DND-41 (cell line): ENCODE measurements around the gene CELA2A.
A peak's percentile ranks its signal among the peaks of the same experiment; 100 is the strongest.

Experiments used
- ATAC-seq: fragments of 200-7000 bp; cut with Tn5 transposase; 3 replicates; pipeline ENCODE4 v1.9.1; 2021; ENCODE audit warnings: low read depth; ENCODE audit not compliant: insufficient read depth
- DNase-seq: peaks from one replicate; pipeline ENCODE4 v3.0.0-alpha.2; 2020
- H2AFZ ChIP-seq: 2 replicates; pipeline ENCODE4 v1.6.0; 2012; ENCODE audit warnings: low read depth, low read length
- H3K27ac ChIP-seq: 2 replicates; pipeline ENCODE4 v1.5.1; 2012; ENCODE audit warnings: low read length, inconsistent platforms
- H3K27me3 ChIP-seq: fragments of 200-600 bp; sonication (generic); 2 replicates; pipeline ENCODE4 v1.6.0; 2012; ENCODE audit warnings: low read length, mild to moderate bottlenecking, inconsistent platforms; ENCODE audit not compliant: insufficient read depth, poor library complexity
- H3K36me3 ChIP-seq: 2 replicates; pipeline ENCODE4 v1.5.1; 2012; ENCODE audit warnings: low read length, inconsistent platforms; ENCODE audit not compliant: insufficient read depth
- H3K4me1 ChIP-seq: 2 replicates; pipeline ENCODE4 v1.5.1; 2012; ENCODE audit warnings: mild to moderate bottlenecking, low read length; ENCODE audit not compliant: insufficient read depth
- H3K4me2 ChIP-seq: 2 replicates; pipeline ENCODE4 v1.6.0; 2012; ENCODE audit warnings: mild to moderate bottlenecking, moderate library complexity, low read length, inconsistent platforms; ENCODE audit not compliant: insufficient read depth
- H3K4me3 ChIP-seq, 2 experiments: fragments of 200-600 bp in 1 of 2; shearing (Covaris generic) in 1 of 2; 2 replicates each; pipeline ENCODE4 v1.5.1; 2012 to 2016; ENCODE audit warnings: inconsistent platforms in 2 of 2, low read length in 2 of 2, mild to moderate bottlenecking in 2 of 2, low read depth in 1 of 2, moderate library complexity in 1 of 2
- H3K79me2 ChIP-seq: 2 replicates; pipeline ENCODE4 v1.6.0; 2012; ENCODE audit warnings: low read length, inconsistent platforms; ENCODE audit not compliant: insufficient read depth
- H3K9ac ChIP-seq: 2 replicates; pipeline ENCODE4 v1.6.0; 2012; ENCODE audit warnings: low read depth, mild to moderate bottlenecking, inconsistent platforms, low read length, moderate library complexity
- H3K9me3 ChIP-seq: 2 replicates; pipeline ENCODE4 v1.5.1; 2012; ENCODE audit warnings: low read length, moderate library complexity, mild to moderate bottlenecking, inconsistent platforms; ENCODE audit not compliant: insufficient read depth, severe bottlenecking
- H4K20me1 ChIP-seq: 2 replicates; pipeline ENCODE4 v1.6.0; 2012; ENCODE audit warnings: low read length; ENCODE audit not compliant: insufficient read depth
- CTCF ChIP-seq: IDR thresholded peaks from 2 replicates; pipeline ENCODE4 v1.5.1; 2012; ENCODE audit warnings: borderline replicate concordance, low read length, moderate library complexity, mild to moderate bottlenecking; ENCODE audit not compliant: poor library complexity, severe bottlenecking; ENCODE audit errors: extremely low read depth
- EZH2 ChIP-seq: IDR thresholded peaks from 3 replicates; pipeline ENCODE4 v1.6.1; 2012; ENCODE audit warnings: borderline replicate concordance, low read depth, mild to moderate bottlenecking, moderate library complexity, low read length, inconsistent platforms; ENCODE audit not compliant: severe bottlenecking

CELA2A gene

DNA sequence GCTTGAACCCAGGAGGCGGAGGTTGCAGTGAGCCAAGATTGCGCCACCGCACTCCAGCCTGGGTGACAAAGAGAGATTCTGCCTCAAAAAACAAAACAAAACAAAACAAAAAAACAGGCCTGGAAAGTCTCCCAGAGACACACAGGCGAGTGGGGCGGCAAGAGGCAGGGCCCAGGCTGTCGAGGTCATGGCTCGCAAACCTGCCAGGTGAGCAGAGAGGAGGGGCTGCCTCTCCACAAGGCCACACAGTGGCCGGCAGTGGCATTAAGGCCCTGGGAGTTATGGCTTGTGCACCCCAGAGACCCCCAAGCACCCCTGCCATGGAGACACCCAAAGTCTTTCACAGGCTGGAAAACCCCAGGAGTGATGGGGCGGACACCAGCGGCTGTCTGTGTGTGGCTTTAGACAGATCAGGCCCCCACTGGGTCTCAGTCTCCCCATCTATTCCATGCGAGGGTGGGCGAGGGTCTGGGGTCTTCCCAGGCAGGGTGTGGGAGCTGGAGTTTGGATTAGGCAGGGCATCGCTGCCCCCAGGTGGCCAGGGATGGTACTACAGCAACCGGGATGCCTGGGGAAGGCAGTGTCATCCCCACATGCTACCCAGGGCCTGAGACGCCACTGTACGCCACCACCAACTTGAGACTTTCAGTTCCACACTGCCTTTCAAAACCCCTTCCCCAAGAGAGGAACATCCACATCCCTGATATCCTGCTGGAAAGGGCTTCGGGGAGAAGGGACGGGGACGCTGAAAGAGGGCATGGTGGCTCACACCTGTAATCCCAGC lies 25.6 kb upstream of the CELA2A start:
- no peaks in the 10 kb centered on the region for H3K4me1 ChIP-seq
- peak; percentile 73 for DNase-seq
- no peak overlapping the region for H3K9ac ChIP-seq
- no peak overlapping the region for H3K4me3 ChIP-seq
- H3K9me3 ChIP-seq = no peaks in the 10 kb centered on the region
- TF ChIP-seq EZH2 = no peak
- TF ChIP-seq CTCF = peak; percentile 98
- no peak overlapping the region for H3K4me2 ChIP-seq
- no peak overlapping the region for H3K27ac ChIP-seq
- ATAC-seq = peak; percentile 85
- no peaks in the 10 kb centered on the region for H3K27me3 ChIP-seq
- peaks cover 16% of the 10 kb centered on the region for H3K36me3 ChIP-seq
- peaks cover 8% of the 10 kb centered on the region; the same call in 1 of the 2 replicates for H4K20me1 ChIP-seq
- H3K79me2 ChIP-seq = no peaks in the 10 kb centered on the region
- no peak overlapping the region for H2AFZ ChIP-seq

DNA sequence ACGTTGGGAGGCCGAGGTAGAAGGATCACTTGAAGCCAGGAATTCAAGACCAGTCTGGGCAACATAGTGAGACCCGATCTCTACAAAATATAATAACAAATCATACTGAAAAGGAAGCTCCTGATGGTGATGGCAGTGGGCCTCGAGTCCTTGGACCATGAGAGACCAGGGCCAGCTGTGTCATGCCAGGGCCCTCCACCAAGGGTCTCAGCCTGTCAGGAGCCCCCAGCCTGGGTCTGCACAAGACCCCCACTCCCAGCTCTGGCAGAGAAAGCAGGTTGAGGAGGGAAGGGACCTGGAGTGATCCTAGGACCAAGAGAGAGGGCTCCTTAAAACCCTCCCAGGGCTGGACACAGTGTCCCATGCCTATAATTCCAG lies 25.0 kb upstream of the CELA2A start:
- no peak overlapping the region for H3K4me3 ChIP-seq
- no peak overlapping the region for H3K27ac ChIP-seq
- H3K4me1 ChIP-seq = no peaks in the 10 kb centered on the region
- DNase-seq (no peak), ATAC-seq (peak; percentile 7; the same call in 1 of the 3 replicates)
- TF ChIP-seq CTCF (no peak), EZH2 (no peak)
- H3K9ac ChIP-seq = no peak overlapping the region
- peaks cover 10% of the 10 kb centered on the region for H3K36me3 ChIP-seq
- no peaks in the 10 kb centered on the region for H3K9me3 ChIP-seq
- H3K4me2 ChIP-seq = no peak overlapping the region
- no peaks in the 10 kb centered on the region for H3K79me2 ChIP-seq
- H3K27me3 ChIP-seq = no peaks in the 10 kb centered on the region
- peaks cover 2% of the 10 kb centered on the region; the same call in 1 of the 2 replicates for H4K20me1 ChIP-seq
- H2AFZ ChIP-seq = no peak overlapping the region

- Histone ChIP-seq H3K4me2 (no peak overlapping the region), H2AFZ (no peak overlapping the region), H3K4me1 (no peaks in the 10 kb centered on the region), H3K27me3 (no peaks in the 10 kb centered on the region), H3K27ac (no peak overlapping the region), H4K20me1 (0 out of 2 replicates have a peak, but pooled peaks cover 2% of the 10 kb centered on the region), H3K9me3 (no peaks in the 10 kb centered on the region), H3K9ac (no peak overlapping the region), H3K4me3 (no peak overlapping the region), H3K36me3 (peaks cover 3% of the 10 kb centered on the region), H3K79me2 (no peaks in the 10 kb centered on the region)
- TF ChIP-seq CTCF = no peak
- no peak for TF ChIP-seq EZH2
- no peak for DNase-seq
- no peak for ATAC-seq
Observed at GRCh38 chr1:15432324-15432723, 24.2 kb upstream of the CELA2A start.
